Measurements from ENCODE around the gene EPHA2.

EPHA2 gene

DNA sequence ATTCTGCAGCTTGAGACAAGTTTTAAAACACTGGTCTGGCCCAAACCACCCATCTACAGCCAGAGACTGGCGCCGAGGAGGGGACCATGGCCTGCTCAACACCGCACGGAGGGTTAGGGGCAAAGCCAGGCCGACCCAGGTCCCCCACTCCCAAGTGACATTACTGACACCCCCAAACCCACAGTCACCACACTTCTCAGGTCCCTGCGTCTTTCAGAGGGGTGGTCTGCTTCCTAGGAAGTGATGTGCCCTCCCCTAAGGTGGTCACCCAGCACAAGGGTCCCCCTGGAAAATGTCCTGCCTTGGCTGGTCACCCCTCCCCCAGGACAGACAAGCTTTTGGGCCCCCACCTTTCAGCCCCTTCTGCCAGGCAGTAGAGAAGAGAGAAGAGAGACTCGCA lies 20.8 kb upstream of the EPHA2 start:
- no peak overlapping the region for H3K4me3 ChIP-seq (ENCODE audit: low read length)
- no peak for TF ChIP-seq ZNF274 (IDR thresholded peaks at IDR 0.05; ENCODE audit: low read depth, low read length)

DNA sequence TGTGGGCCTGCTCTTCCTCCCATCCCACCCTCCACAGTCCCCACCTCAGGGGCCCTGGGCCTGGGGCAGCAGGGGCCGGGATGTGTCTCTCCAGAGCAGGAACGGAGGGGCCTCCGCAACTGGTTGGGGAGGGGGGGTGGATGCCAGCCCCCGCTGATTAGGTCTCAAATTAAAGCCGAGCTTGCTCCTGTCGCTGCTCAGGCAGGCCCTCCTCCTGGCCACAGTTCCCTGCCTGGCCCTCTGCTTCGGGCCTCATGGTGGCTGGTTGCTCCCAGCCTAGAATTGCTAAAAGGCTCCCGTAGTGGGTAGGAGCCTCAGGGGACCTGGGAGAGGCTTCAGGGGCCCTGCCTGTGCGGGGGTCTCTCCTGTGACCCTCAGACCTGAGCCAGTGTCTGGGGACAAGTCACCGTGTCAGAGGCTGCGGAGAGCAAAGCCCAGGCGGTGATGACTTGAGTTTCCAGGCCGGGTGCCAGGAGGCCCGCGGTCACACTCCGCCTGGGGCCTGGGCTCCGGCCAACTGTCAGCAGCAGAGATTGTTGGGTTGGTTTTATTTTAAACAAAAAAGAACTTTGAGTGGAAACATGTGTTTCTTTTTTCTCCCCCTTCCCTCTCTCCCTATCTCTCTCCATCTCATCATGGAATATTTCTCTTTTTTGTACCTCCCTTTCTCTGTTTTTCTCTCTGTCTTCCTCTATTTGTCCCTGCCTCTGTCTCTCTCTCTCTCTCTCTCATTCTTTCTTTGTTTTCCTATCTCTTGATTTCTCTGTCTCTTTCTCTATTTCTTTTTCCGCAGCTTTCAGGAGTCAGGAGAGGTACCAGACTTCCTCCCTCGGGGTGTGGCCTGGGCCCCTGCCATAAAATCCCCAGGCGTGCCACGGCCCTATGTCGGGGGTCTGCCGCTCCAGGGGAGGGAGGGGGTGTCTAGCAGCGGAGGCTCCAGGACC lies 20.0 kb upstream of the EPHA2 start:
- no peak for TF ChIP-seq ZNF274 (IDR thresholded peaks at IDR 0.05; ENCODE audit: low read depth, low read length)
- H3K4me3 ChIP-seq (ENCODE audit: low read length), result no peak overlapping the region

DNA sequence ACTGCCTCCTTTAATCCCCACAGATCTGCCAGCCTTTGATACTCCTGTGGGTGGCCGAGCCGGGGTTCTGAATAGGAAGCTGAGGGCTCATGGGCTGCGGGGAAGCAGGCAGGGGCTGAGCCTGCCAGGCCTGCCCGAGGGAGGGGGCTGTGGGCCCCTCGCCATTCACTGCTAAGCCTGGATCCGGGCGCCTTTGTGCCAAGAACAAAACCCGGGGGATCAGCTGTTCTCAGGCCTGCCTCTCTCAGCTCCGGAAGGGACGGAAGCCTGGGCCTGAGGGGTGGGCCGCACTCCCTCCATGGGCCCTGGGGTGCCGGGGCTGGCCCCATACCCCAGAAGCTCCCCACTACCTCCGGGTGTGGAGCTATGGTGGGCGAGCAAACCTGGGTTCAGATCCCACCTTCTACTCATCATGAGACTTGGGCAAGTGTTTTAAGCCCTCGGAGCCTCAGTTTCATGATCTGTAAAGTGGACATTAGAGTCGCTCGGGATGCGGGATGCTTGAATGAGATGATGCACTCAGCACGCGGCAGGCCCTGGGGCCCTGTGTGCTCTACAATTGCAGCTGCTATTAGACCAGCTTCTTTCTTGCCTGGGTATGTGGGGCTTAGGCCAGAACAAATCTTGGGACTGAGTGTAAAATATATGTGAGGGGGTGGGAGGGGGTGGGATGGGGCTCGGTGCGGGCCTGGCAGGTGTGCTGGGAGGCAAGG lies 19.2 kb upstream of the EPHA2 start:
- no peak for TF ChIP-seq ZNF274 (IDR thresholded peaks at IDR 0.05; ENCODE audit: low read depth, low read length)
- no peak overlapping the region for H3K4me3 ChIP-seq (ENCODE audit: low read length)

DNA sequence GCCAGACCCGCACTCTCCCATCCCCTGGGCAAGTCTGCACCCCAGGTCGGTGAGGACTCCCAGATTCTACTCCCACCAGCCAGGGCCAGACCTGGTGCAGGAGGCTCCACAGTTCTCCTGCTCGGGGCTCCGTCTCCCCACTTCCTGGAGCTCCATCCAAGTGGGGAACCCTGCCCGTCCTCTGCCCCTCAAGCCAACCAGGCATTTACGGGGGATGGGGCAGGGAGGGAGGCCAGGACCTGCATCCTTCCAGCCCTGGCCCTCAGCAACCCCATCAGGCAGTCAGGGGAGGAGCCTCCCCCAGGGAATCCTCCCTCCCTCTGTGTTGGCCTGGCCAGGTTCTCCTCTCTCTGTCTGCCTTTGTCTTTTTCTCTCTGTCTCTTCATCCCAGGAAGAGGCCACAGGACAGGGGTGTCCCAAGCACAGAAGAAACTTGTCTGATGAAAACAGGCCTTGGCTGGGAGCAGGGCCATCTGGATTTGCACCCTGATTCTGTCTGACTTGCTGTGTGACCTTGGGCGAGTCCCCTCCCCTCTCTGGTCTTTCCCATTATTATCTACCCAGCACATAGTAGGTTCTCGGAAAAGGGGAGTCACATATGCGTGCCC lies 18.5 kb upstream of the EPHA2 start:
- H3K4me3 ChIP-seq (ENCODE audit: low read length), result no peak overlapping the region
- TF ChIP-seq ZNF274 (IDR thresholded peaks at IDR 0.05; ENCODE audit: low read depth, low read length), result no peak

DNA sequence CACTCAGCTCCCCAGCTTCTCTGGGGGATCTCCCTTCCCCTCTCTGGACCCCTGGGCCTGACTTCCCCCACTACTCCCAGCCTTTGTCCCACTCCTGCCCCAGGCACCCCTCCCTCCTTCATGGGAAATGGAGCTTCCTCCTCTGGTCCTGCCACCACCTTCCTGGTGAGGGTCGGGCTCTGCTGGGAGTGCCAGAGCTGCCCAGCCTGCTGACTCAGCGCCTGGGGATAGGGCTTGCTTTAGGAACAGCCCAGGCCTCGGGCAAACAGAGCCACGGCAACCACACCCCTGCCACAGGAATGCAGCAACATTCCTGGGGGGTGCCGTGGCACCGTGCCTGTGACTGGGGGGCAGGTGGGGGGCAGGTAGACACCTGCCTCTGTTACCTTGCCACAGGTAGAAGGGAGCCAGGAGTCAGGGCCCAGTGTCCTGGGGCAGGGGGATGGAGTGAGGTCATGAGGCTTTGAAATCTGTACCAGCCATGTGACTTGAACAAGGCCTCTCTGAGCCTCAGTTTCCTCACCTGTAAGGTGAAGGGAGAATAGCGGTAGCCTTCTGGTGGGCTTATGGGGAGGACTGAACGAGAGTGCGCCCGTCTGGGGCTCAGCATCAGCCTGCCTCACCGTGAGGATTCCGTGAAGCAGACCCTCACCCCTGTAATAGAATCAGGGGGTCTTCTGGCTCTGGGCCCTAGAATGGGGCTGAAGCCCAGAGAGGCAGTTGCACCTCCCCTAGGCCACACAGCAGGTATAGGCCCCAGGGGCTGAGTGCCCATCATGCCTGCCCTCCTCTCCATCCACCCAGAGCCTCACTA lies 17.8 kb upstream of the EPHA2 start:
- no peak for TF ChIP-seq ZNF274 (IDR thresholded peaks at IDR 0.05; ENCODE audit: low read depth, low read length)
- H3K4me3 ChIP-seq (ENCODE audit: low read length), result no peak overlapping the region

DNA sequence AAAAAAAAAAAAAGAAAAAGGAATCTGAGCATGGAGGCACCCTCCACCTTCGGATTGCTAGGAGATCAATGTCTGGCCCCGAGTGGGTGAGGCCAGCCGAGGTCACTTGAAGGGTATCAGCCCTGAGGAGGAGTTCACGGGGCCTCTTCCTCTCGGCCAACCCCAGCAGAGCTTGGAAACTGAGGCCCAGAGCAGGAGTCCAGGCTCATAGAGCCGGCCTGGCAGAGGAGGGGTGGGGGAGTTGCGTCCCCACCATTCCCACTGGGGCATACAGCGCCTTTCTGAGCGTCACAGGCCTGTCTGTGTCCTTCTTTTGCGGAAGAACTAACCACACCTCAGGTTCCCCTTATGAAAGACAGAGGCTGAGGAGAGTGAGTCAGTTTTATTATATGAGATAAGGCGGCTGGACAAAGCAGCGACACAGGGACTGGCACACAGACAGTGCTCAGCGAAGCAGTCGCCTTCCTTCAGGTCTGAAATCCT lies 17.1 kb upstream of the EPHA2 start:
- no peak overlapping the region for H3K4me3 ChIP-seq (ENCODE audit: low read length)
- TF ChIP-seq ZNF274 (IDR thresholded peaks at IDR 0.05; ENCODE audit: low read depth, low read length), result no peak

DNA sequence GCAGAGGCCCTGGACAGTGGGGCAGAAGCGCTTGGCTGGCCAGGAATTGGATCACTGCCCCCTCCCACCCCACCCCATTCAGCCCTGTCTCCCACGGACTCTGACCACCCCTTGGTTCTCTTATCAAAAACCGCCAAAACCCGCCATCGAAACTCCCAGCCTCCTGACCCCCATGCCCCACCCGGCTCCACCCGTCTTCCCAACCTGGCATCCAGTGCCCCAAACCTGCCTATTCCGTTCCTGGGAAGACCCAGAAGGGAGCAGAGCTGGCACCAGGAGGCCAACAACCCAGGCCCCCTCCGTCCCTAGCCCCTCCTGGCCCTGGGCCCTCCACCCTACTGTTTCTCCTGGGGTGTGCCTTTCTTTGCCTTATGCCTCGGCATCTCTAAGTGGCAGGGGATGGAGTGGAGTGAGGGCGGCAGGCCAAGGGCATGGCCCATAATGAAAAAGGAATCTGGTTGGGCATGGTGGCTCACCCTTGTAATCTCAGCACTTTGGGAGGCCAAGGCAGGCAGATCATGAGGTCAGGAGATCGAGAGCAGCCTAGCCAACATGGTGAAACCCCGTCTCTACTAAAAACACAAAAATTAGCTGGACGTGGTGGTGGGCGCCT lies 16.5 kb upstream of the EPHA2 start:
- no peak for TF ChIP-seq ZNF274 (IDR thresholded peaks at IDR 0.05; ENCODE audit: low read depth, low read length)
- no peak overlapping the region for H3K4me3 ChIP-seq (ENCODE audit: low read length)

DNA sequence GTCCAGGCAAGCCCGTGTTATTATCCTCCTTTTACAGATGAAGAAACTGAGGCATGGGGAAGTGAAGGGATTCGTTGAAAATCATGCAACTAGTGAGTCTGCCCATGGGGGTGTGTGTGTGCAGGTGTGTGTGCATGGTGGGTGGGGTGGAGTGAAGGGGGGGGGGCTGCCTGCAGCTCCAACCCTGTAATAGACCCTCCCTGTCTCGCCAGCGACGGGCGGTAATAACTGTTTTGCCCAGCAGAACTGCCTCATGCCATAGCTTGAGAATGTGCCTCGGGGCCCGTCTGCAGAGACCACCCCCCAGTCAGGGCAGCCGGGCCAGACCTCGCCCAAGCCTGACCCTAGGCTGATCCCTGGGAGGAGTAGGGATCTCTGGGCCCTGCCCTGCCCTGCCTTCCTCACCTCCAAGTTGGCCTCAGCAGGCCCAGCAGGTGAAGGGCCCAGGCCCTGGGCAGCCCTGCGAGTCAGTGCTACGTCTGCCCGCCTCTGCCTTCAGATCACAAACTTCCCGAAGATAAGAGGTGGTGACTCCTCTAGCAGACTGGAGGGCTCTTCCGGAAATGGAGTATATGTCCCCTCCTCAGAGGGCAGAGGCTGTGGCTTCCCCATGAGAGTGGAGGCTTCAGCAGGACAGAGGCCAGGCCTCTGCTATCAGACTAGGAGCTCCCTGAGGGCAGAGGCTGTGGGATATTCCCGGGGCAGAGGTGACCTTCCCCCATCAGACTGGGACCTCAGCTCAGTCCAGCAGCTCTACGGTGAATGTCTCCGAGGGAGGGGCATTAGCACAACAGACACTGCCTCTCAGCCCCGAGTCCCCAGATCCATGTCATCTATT lies 15.7 kb upstream of the EPHA2 start:
- no peak for TF ChIP-seq ZNF274 (IDR thresholded peaks at IDR 0.05; ENCODE audit: low read depth, low read length)
- H3K4me3 ChIP-seq (ENCODE audit: low read length), result no peak overlapping the region

DNA sequence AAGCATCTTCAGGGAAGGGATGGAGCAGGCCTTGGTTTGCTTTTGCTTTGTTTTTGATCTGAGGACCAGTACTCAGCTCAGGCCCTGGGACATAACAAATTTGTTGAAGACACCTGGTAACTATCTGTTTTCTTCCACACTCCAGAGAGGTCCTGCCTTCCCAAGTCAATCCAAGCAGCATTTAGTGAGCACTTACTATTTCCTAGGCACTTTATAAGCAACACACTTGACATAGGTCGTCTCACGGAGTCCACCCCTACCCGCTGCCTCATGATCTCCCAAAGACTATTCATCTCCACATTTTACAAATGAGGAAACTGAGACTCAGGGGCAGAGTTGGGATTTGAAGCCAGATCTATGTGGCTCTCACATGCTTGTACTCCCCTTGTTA lies 14.4 kb upstream of the EPHA2 start:
- no peak for TF ChIP-seq ZNF274 (IDR thresholded peaks at IDR 0.05; ENCODE audit: low read depth, low read length)
- no peak overlapping the region for H3K4me3 ChIP-seq (ENCODE audit: low read length)

DNA sequence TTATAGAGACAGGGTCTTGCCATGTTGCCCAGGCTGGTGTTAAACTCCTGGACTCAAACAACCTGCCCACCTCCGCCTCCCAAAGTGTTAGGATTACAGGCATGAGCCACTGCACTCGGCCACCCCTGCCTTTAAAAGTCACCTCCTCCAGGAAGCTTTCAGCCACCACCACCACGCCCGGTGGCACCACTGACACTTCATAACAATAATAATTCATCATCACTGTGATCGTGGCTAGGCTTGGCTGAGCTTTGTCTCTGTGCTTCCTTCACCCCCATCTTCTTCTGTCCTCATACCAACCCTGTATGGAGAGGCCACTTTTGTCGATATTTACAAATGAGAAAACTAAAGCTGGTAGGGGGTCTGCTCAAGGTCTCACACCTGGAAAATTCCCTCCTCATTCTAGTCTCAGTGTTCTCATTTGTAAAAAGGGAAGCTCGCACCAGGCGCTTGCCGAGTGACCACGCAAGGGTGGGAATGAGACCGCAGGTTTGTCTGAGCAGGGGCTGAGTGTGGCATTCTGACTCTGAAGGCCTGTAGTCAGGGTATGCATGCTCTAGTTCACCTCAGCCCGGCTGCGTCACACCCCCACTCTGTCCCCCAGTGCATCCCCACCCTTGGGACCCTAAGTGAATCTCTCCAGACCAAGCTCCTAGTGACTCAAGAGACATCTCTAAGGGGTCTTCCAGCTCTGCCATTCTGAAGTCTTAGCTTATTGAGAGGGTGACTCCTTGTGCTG lies 12.9 kb upstream of the EPHA2 start:
- TF ChIP-seq ZNF274 (IDR thresholded peaks at IDR 0.05; ENCODE audit: low read depth, low read length), result no peak
- H3K4me3 ChIP-seq (ENCODE audit: low read length), result no peak overlapping the region

DNA sequence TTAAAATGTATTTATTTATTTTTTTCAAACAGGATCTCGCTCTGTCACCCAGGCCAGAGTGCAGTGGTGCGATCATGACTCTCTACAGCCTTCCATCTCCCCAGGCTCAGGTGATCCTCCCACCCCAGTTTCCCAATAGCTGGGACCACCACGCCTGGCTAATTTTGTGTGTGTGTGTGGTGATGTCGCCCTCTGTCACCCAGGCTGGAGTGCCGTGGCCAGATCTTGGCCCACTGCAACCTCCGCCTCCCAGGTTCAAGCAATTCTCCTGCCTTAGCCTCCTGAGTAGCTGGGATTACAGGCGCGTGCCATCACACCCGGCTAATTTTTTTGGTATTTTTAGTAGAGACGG lies 12.3 kb upstream of the EPHA2 start:
- peak overlapping the region; percentile 37; the same call in 1 of the 2 replicates for H3K4me3 ChIP-seq (ENCODE audit: low read length)

Measured in GM08714 (cell line).